ENCODE measurements around the gene FBLN2.

FBLN2 gene

DNA sequence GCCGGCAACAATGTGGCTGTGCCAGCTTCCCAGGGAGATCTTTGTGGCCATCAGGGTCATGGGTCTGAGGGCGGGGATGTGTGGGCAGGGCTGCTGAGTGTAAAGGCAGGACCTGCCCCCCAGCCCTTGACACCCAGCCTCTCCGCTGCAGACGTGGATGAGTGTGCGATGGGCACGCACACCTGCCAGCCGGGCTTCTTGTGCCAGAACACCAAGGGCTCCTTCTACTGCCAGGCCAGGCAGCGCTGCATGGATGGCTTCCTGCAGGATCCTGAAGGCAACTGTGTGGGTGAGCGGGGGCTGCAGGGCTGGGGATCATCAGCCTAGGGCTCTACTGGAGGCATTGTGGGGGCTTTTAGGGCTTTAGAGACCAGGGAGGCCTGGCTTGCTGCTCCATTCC is 78.8 kb downstream of the FBLN2 start:
- no peak for DNase-seq

DNA sequence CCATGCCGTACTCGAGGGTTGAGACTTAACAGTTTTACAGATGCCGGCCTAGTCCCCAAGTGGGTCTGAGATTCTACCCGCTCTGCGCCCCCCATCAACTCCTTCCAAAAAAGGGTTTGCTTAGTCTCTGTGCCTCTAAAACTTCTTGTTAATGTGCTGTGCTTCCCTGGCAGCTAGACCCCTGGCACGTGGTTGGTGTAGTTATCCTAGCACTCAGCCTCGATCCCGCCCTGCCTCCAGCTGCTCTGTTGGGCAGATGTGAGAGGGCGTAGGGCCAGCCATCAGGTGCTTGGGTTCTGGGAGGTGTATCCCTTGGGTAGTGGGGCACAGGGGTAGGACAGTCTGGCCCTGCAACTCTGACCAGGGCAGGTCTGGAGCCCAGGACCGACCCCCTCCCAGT is 79.5 kb downstream of the FBLN2 start:
- no peak for DNase-seq

DNA sequence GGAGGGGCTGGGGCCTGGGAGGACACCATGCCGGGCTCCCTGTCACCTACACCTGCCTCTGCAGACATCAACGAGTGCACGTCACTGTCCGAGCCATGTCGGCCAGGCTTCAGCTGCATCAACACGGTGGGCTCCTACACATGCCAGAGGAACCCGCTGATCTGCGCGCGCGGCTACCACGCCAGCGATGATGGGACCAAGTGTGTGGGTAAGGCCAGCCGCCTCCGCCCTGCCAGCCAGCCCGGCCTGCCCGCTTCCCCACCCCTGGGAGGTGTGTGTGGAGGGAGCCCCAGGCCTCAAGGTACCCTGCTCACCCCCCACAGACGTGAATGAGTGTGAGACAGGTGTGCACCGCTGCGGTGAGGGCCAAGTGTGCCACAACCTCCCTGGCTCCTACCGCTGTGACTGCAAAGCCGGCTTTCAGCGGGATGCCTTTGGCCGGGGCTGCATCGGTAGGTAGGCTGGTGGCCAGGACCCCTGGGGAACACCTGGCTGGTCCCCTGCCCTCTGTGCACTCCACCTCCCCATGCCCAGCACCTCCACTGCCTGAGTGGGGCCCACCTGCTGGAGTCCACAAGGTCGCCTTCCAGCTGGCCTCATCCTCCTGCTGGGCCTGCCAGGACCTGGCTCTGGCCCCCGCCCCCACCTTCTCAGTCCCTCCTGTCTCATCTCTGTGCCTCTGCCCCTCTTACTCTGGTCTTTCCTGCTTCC is 80.1 kb downstream of the FBLN2 start:
- DNase-seq: no peak

DNA sequence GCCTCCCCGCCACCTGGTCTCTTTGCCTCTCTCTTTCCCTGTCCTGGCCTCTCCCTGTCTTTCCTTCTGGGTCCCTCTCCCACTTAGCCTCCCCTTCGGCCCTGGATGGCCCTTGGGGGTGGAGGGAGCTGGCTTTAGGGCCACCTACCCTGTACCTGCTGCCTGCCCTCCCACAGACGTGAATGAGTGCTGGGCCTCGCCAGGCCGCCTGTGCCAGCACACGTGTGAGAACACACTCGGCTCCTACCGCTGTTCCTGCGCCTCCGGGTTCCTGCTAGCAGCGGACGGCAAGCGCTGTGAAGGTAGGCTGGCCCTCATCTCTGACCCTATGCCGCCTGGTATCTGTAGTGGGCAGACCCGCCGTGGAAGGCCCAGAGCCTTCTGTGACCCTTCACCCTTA is 80.7 kb downstream of the FBLN2 start:
- DNase-seq: no peak

DNA sequence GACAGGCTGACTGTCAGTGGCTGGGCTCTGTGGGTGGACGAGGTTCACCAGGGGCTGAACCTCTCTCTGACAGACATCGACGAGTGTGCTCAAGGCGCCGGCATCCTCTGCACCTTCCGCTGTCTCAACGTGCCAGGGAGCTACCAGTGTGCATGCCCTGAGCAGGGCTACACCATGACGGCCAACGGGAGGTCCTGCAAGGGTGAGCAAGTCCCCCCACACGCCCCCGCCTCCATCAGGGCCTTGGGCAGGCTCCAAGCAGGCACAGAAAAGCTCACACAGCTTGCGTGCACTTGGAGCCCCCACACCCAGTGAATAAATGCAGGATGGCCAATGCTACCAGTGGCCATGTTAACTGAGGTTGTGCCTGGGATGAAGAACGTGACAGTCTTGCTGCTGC is 82.3 kb downstream of the FBLN2 start:
- no peak for DNase-seq

DNA sequence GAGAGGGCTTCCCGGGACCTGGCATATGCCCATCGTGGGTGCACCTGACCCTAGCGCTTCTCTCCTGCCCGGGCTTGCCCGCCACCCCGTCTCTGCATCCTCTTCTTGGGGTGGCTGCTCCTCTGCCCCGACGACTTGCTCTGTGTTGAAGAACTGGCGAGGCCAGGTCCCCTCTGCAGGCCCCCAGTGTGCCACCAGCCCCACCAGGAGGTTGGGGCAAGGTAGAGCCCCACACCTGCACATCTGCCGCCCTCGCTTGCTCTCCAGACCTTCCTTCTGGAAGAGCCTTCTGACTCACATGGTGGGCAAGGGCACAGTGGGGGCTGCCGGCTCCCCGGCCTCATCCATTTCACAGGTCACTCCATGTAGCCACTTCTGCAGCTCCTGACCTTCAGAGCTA is 84.3 kb downstream of the FBLN2 start:
- no peak for DNase-seq

DNA sequence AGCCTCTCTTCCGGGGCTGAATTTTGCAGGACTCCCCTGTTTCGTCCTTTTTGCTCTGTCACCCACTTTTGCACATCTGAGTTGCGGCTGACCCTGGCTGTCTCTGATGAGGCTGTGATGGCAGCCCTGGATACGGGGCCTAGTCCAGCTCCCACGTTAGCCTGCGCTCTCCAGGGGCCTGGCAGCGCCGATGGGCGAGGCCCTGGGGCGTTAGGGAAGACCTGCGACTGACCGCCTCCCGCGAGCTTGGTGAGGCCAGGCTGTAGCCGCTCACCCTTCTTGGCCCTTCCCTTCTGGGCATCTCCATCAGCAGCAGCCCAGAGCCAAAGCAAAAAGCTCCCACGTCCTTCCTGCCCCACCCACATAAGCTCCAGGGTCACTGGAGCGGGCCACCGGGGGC is 85.2 kb downstream of the FBLN2 start:
- DNase-seq: no peak

DNA sequence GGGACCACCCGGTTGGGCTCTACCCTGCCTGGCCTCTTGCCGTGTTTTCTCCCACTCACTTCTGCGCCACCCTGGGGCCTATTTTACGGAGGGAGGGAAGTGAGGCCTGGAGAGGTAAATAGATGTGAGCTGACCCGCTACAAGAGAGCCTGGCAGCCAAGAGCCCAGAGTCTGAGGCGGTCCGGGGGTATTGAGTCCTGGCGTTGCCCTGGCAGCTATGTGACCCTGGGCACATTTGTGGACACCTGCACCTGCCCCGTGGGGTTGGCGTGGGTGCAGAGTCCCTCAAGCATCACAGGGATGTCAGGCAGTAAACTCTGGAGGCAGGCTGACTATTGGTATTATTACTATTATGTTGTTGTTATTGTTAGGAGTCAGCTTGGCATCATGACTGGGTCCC is 85.7 kb downstream of the FBLN2 start:
- DNase-seq: no peak

DNA sequence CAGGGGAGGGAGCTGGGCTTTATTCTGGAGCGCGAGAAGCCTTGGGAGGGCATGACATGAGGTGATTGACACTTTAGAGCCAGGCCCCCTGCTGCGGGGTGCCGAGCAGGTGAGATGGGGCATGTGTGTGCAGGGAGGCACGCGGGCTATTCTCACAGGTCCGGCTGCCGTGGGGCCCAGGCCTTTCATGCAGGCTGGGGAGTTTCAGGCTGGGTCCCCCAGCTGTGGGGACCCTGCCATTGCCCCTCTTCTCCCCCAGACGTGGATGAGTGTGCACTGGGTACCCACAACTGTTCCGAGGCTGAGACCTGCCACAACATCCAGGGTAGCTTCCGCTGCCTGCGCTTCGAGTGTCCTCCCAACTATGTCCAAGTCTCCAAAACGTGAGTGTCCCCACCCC is 87.3 kb downstream of the FBLN2 start:
- no peak for DNase-seq

DNA sequence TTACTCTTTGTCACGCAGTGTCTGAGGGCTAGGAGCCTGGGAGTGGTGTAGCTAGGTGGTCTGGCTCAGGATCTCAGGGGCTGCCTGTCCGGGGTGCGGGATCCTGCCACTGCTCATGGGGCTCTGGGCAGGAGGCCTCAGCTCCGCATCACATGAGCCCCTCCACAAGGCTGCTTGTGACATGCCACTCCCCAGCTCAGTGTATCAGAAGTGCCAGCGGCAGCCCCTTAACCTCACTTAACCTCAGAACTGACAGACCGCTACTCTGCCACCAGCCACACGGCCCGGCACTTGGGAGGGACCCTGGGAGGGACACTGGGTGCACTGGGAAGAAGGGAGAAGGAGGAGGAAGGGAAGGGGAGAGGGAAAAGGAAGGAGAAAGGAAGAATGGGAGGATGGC is 87.9 kb downstream of the FBLN2 start:
- no peak for DNase-seq

DNA sequence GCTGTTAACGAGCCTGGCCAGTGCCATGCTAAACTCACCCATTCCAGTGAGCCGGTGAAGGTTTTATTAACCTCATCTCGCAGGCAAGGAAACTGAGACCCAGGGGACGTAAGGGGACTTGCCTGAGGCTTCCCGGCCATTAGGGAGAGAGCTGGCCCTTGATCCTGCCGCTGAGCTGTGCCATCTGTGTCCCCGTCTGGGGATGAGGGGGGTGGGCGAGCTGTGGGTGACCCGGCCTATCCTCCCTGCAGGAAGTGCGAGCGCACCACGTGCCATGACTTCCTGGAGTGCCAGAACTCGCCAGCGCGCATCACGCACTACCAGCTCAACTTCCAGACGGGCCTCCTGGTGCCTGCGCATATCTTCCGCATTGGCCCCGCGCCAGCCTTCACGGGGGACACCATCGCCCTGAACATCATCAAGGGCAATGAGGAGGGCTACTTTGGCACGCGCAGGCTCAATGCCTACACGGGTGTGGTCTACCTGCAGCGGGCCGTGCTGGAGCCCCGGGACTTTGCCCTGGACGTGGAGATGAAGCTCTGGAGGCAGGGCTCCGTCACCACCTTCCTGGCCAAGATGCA is 88.5 kb downstream of the FBLN2 start:
- DNase-seq: no peak

DNA sequence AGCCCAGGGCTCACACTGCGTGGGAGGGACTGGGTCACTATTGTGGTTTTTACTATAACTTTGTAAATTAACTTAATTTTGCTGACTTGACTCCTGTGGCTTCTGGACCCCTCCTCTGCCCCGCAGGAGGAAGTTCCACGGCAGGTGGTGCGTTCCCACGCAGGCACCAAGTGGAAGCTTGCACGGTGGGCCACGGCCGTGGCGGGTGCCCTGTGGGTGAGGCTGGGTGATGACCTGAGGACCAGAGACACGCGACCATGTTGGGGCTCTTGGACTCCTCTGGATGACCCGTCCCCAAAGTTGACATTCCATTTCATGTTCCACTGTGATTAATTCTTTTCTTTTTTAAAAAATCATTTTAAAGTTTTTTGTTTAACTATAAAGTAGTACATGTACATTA is 89.0 kb downstream of the FBLN2 start:
- DNase-seq: no peak

DNA sequence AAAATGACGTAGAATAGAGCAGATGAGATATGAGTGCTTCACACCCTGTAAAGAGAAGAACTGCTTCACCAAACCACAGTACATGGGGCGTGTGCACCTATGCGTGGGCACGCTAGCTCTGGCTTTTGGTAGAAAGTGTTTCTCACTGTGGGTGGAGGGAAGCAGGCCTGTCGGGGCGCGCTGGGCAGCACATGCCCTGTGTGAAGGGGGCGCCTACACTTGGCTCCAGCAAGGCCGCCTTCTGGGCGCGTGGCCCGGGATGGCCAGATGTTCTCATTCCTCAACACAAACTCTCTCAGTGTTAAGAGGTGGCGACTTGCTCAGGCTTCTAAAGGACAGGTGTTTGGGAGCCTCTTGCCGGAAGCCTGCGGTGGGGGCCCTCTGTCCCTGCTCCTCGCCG is 90.0 kb downstream of the FBLN2 start:
- no peak for DNase-seq

DNA sequence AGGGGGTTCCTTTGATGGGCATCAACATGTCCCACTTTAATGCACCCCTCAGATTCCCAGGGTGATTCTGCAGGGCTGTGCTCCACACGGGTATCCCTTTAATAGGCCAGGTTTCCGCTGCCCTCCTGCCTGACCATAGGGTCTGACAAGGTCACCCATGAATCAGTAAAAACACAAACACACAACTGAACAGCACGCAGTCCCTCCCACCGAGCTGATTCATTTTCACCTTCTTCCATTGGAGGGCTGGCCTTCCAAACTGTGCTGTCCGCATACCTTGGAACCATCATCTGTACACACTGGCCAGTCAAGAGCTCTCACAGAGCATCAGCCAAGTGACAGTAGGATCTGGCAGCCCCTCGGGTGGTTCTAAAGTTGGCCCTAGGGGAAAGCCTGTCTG is 93.7 kb downstream of the FBLN2 start:
- DNase-seq: no peak

DNA sequence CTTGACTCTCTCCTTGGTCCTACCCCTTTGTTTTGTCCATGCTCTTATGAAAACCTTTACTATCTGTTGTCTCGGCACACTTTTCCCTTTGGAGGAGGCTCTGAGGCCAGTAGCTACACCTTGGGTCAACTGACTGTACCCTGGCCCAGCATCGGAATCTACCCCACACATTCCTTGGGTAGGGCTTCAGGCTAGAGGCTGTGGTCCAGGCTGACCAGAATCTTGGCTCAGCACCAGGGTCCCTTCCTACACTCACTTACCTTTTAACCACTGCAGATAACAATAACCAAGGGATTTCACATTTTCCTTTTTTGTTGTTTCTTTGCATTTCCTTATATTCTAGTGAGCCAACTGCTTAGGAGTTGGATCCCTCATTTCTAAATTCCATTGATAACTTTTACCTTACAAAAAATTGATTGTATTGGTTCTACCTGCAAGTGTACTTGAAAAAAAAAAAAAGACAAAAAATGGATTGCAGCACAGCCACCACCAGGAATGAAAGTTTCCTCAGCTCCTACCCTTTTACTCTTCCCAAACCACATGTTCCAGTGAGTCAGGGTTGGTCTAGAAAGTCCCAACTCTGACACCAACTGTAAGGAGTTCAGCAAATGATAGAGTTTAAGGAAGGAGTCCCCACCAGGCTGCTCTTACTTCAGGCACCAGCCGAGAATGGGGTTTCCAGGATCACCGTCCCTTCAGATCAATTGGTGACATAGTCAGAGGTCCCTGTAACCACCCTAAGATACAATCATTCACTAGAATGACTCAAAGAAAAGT is 95.6 kb downstream of the FBLN2 start:
- DNase-seq: no peak

DNA sequence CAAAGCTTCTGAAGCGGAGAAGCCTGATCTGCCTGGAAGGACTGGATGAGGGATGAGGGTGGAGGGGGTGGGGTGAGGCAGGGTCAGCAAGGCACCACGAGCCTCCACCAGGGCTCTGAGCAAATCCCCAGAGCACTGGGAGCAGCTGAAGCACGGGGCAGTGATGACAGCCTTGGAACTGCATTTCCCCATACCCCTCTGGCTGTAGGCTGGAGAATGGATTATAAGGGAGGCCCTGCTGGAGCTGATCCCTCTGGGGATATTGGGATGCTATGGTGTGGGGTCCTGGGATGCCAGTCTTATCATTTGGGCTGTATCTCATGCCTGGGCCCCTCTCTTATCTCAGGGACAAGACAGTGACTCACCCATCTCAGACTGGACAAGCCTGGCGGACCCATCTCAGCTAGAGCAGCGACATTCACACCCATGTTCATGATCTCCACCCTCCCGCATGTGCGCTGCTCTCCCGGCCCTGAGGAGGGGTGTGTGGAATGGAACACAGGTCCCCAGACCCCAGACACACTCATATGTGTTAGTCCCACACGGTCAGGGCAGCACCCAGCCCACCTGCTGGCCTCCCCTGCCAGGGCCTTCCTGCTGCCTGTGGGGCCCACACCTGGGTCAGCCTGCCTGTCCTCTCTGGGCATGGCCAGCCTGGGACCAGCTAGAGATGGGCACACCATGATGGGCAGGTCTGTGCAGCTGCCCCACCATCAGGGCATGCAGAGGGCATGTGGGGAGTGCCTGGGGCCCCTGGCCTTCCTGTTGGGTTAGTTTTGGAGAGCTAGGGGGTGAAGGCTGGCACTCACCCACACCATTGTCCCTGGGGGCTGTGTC is 97.1 kb downstream of the FBLN2 start:
- no peak for DNase-seq

DNA sequence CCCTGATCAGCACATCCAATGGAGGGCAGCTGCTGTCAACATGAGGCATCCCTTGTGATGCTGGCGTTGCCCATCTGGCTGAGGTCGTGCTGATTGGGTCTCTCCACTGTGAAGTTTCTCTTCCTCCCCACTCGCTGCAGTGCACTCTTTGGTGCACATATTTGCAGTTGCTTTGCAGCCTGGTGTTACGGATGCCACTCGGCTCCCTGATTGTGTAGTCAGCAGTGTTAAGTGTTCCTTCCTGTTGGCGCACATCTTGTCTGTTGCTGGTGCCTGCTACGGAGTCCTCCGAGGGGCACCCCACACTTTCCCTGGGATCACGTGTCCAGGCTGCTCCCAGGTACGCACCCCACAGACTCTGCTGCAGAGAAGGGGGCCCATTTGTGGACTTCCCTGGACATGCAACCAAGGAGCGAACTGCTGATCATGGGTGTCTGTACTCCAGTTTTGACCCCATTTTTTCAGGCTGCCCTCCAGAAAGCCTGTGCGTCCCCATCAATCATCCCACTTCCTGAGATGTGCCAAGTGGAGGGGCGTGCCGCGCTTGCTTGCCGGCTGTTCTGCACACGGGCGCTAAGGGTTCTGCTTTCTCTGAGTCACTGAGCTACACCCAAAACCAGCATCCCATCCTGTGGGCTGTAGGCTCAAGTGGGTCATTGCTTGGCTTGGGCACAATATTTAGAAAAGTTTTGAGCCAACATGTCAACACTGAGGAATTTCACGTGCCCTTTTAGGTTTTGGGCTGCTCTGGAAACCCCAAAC is 98.6 kb downstream of the FBLN2 start:
- no peak for DNase-seq

DNA sequence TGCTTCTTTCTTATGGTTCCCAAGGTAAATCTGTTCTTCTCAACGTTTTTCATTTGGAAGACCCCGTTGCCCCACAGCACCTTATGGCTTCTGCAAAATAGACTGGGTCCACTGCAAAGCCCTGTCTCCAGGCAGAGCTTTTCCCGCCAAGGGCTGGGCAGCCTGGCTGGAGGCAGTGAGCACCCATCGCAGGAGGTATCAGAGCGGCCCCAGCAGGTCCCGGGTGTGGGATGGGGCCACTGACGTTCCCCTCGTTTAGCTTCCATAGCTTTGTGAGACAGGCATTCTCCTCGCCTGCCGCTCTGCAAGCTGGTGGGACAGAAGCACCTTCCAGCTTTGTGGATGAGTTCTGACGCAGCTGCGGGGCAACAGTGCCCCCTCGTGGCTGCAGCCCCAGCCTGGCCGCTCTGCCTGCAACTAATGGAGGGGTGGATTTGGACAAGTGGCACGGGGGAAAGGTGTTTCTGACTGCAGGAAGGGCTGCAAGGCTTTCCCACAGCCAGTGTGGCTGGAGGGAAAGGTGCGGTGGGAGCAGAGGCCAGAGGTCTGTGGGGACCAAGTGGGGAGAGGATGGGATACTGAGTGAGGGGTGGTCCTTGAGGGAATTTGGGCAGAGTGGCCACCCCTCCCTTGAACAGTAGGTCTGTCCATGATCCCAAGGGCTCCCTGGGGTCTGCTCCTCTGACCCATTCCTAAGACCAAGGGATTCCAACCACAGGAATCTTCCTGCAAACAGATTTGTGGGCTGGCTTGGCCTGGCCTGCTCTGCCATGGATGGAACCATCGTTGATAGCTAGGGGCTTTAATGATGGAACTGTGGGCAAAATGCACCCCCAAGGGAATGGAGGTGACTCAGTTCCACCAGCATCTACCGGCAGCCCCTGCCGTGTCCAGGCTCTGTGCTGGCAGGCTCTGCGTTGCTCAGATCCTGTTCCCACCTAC is 99.4 kb downstream of the FBLN2 start:
- DNase-seq: peak; percentile 63

DNA sequence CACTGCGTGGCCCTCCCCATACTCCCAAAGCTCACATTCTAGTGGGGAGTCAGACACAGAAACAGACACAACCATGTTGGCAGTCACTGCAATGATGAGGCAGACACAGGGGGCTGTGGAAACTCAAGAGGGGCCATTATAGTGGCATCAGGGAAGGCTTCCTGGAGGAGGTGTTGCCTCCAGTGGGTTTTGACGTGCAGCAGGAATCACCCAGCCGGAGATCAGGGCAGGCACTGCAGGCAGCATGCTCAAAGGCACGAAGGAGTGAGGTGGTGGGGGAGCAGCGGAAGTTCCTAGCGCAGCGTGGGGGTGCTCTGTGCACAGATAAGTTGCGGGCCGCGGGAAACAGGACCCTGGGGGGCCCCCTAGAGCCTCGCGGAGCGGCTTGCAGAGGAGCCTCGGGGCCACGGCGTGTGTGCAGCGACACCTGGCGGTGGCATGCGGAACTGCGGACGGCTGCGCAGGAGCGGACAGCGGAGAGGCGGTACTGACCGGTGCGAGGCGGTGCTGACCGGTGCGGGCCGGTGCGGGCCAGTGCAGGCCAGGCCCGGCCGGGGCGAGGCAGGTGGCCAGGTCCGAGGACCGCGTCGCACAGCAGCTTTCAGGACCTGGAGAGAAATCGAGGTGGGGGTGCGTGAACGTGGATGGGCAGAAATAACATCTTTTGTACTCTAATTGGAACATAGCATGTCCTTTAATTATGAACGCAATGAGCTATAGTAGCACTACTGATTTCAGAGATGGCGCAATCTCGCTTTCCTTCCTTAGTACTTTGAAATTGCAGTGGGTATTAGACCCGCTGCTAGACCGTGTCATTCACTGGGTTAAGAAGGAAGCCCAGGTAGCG is 101.5 kb downstream of the FBLN2 start:
- peak; percentile 75 for DNase-seq

DNA sequence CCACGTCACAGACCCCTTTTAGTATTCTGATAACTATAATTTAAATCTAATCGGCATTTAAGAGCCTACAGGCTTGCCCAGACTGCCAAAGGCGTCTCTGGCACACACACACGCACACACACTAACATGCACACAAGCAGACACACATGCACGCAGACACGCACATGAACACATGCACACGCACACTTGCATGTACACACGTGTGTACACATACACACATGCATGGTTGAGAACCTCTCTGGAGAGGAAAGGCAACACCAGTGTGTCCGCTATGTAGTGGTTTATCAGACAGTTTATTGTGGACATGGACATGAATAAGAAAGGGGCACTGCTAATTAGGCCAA is 102.1 kb downstream of the FBLN2 start:
- no peak for DNase-seq

All from CD4-positive, alpha-beta T cell treated with Interferon gamma for 1 hour (primary cell).